ENCODE data around the gene SLC40A1.

The SLC40A1 gene

GRCh38 chr2:189522435-189523151 lies 58.0 kb downstream of the SLC40A1 start:
- TF ChIP-seq JUND (IDR thresholded peaks at IDR 0.05; ENCODE audit: low read depth), result no peak
- peak in 1 of 2 experiments; percentile 81 for DNase-seq (ENCODE audit: low read depth in 1 of 2, low spot score in 1 of 2)
- in situ Hi-C loops (cut with HindIII; ENCODE audit: low pct_unique_long_range_greater_than_20kb, low sequenced_read_pairs), result no loop called here

GRCh38 chr2:189521699-189522434 lies 58.7 kb downstream of the SLC40A1 start:
- peak; percentile 59; the same call in 1 of the 2 replicates for TF ChIP-seq JUND (IDR thresholded peaks at IDR 0.05; ENCODE audit: low read depth)
- in situ Hi-C loops (cut with HindIII; ENCODE audit: low pct_unique_long_range_greater_than_20kb, low sequenced_read_pairs), result no loop called here
- peak in 1 of 2 experiments; percentile 86 for DNase-seq (ENCODE audit: low read depth in 1 of 2, low spot score in 1 of 2)

GRCh38 chr2:189519631-189520387 lies 60.8 kb downstream of the SLC40A1 start:
- TF ChIP-seq JUND (IDR thresholded peaks at IDR 0.05; ENCODE audit: low read depth), result no peak
- DNase-seq (ENCODE audit: low read depth in 1 of 2, low spot score in 1 of 2), result peak in 1 of 2 experiments; percentile 39
- in situ Hi-C loops (cut with HindIII; ENCODE audit: low pct_unique_long_range_greater_than_20kb, low sequenced_read_pairs), result no loop called here

GRCh38 chr2:189517847-189518535 lies 62.6 kb downstream of the SLC40A1 start:
- in situ Hi-C loops (cut with HindIII; ENCODE audit: low pct_unique_long_range_greater_than_20kb, low sequenced_read_pairs), result no loop called here
- no peak for DNase-seq (ENCODE audit: low read depth in 1 of 2, low spot score in 1 of 2)
- no peak for TF ChIP-seq JUND (IDR thresholded peaks at IDR 0.05; ENCODE audit: low read depth)

- TF ChIP-seq JUND (IDR thresholded peaks at IDR 0.05; ENCODE audit: low read depth), result no peak
- in situ Hi-C loops (cut with HindIII; ENCODE audit: low pct_unique_long_range_greater_than_20kb, low sequenced_read_pairs), result no loop called here
- no peak for DNase-seq (ENCODE audit: low read depth in 1 of 2, low spot score in 1 of 2)
Measured at GRCh38 chr2:189516546-189516945, 64.0 kb downstream of the SLC40A1 start.

GRCh38 chr2:189515264-189515663 lies 65.3 kb downstream of the SLC40A1 start:
- DNase-seq (ENCODE audit: low read depth in 1 of 2, low spot score in 1 of 2), result no peak
- TF ChIP-seq JUND (IDR thresholded peaks at IDR 0.05; ENCODE audit: low read depth), result no peak
- in situ Hi-C loops (cut with HindIII; ENCODE audit: low pct_unique_long_range_greater_than_20kb, low sequenced_read_pairs), result no loop called here

- no peak for DNase-seq (ENCODE audit: low read depth in 1 of 2, low spot score in 1 of 2)
- in situ Hi-C loops (cut with HindIII; ENCODE audit: low pct_unique_long_range_greater_than_20kb, low sequenced_read_pairs), result no loop called here
- TF ChIP-seq JUND (IDR thresholded peaks at IDR 0.05; ENCODE audit: low read depth), result no peak
Measured at GRCh38 chr2:189514104-189514503, 66.5 kb downstream of the SLC40A1 start.

GRCh38 chr2:189512879-189513278 lies 67.7 kb downstream of the SLC40A1 start:
- no peak for DNase-seq (ENCODE audit: low read depth in 1 of 2, low spot score in 1 of 2)
- in situ Hi-C loops (cut with HindIII; ENCODE audit: low pct_unique_long_range_greater_than_20kb, low sequenced_read_pairs), result no loop called here

GRCh38 chr2:189511960-189512319 lies 68.6 kb downstream of the SLC40A1 start:
- DNase-seq (ENCODE audit: low read depth in 1 of 2, low spot score in 1 of 2), result no peak
- in situ Hi-C loops (cut with HindIII; ENCODE audit: low pct_unique_long_range_greater_than_20kb, low sequenced_read_pairs), result no loop called here
- TF ChIP-seq JUND (IDR thresholded peaks at IDR 0.05; ENCODE audit: low read depth), result no peak

More at GRCh38 chr2:189512879-189513278, 67.7 kb downstream of the SLC40A1 start:
- TF ChIP-seq JUND (IDR thresholded peaks at IDR 0.05; ENCODE audit: low read depth), result no peak

- TF ChIP-seq JUND (IDR thresholded peaks at IDR 0.05; ENCODE audit: low read depth), result no peak
- in situ Hi-C loops (cut with HindIII; ENCODE audit: low pct_unique_long_range_greater_than_20kb, low sequenced_read_pairs), result no loop called here
- DNase-seq (ENCODE audit: low read depth in 1 of 2, low spot score in 1 of 2), result no peak
Measured at GRCh38 chr2:189511210-189511959, 69.2 kb downstream of the SLC40A1 start.

Data from T47D (cell line).